Lung (tissue), 12 donors: ENCODE measurements around the gene GNPTAB. TPM values are rescaled to one million over a fixed set of nuclear protein-coding genes. Genes with fewer than 3 reads are reported as not detected.

Experiments
- ATAC-seq: fragments of 200-7000 bp; cut with Tn5 transposase; one replicate; pipeline ENCODE4 v1.9.1; 2020; ENCODE audit warnings: moderate number of reproducible peaks; ENCODE audit not compliant: insufficient read depth, low FRiP score
- DNase-seq, 3 donors: peaks; one replicate each; pipeline ENCODE4 v3.0.0-alpha.2; 2013 to 2017
- H3K27ac ChIP-seq, 2 donors: one replicate each; pipeline ENCODE4 v1.5.1; 2013; ENCODE audit warnings: mild to moderate bottlenecking in 2 of 2, moderate library complexity in 2 of 2, control low read depth in 1 of 2, inconsistent platforms in 1 of 2, low read depth in 1 of 2, low read length in 1 of 2
- H3K27me3 ChIP-seq, 3 donors: one replicate each; pipeline ENCODE4 v1.5.1; 2013; ENCODE audit warnings: low read length in 2 of 3; ENCODE audit not compliant: control insufficient read depth in 3 of 3, insufficient read depth in 3 of 3
- H3K36me3 ChIP-seq, 4 donors: one replicate each; pipeline ENCODE4 v1.5.1; 2013; ENCODE audit warnings: low read length in 4 of 4, mild to moderate bottlenecking in 1 of 4, moderate library complexity in 1 of 4; ENCODE audit not compliant: control insufficient read depth in 4 of 4, insufficient read depth in 4 of 4
- H3K4me1 ChIP-seq, 5 donors: one replicate each; pipeline ENCODE4 v1.5.1; 2013; ENCODE audit warnings: low read length in 5 of 5, mild to moderate bottlenecking in 2 of 5, moderate library complexity in 1 of 5; ENCODE audit not compliant: control insufficient read depth in 5 of 5, insufficient read depth in 5 of 5
- H3K4me3 ChIP-seq: one replicate; pipeline ENCODE4 v1.5.1; 2013; ENCODE audit warnings: mild to moderate bottlenecking, control low read depth, moderate library complexity
- H3K9ac ChIP-seq, 2 donors: one replicate each; pipeline ENCODE4 v1.5.1; 2013; ENCODE audit warnings: low read length in 2 of 2, control low read depth in 1 of 2; ENCODE audit not compliant: insufficient read depth in 1 of 2
- H3K9me3 ChIP-seq, 4 donors: one replicate each; pipeline ENCODE4 v1.5.1; 2013; ENCODE audit warnings: low read length in 3 of 4, mild to moderate bottlenecking in 1 of 4, moderate library complexity in 1 of 4; ENCODE audit not compliant: control insufficient read depth in 4 of 4, insufficient read depth in 3 of 4
- CTCF ChIP-seq: IDR thresholded peaks from 2 replicates; pipeline ENCODE4 v1.5.1; 2012; ENCODE audit warnings: mild to moderate bottlenecking; ENCODE audit errors: control extremely low read depth, extremely low read depth
- whole genome bisulfite sequencing, 2 donors: extraction: QIAGEN DNeasy Blood & Tissue Kit; methylation state at CpG; one replicate each; pipeline ENCODE4 v1.1.7; 2013; 5-methylcytosine and 5-hydroxymethylcytosine counted together
- polyA plus RNA-seq, 2 donors: library from polyadenylated mRNA; stranded (reverse); fragments of 200-250 nt; gene quantifications; one replicate each; pipeline ENCODE4 v1.2.1, GENCODE V29; 2013
- total RNA-seq, 2 donors: library from RNA; depleted of rRNA in 1 of 2; stranded (reverse); fragments of >200 nt in 1 of 2; gene quantifications; one replicate each; pipeline ENCODE4 v1.2.1, GENCODE V29; 2014 to 2021
- donor health status: control.
- donor health status: control.
- donor health status: Bipolar disorder and iron deficiency.
- donor health status: healthy.
- donor health status: DM: yes; HTN: yes; CAD: no.

Gene GNPTAB
- total and polyA plus RNA-seq, 4 donors: 14.8 to 74.3 (median 39.9) TPM

- Histone ChIP-seq H3K4me1 (no peaks in the 10 kb centered on the region), H3K27me3 (no peaks in the 10 kb centered on the region), H3K27ac (no peak overlapping the region), H3K9ac (no peak overlapping the region), H3K36me3 (peaks cover 0 to 18% (median 1%) of the 10 kb centered on the region in 4 donors), H3K4me3 (no peak overlapping the region), H3K9me3 (no peaks in the 10 kb centered on the region)
- DNase-seq: no peak
- TF ChIP-seq CTCF: no peak
- 94 to 97% methylated on average over 1 of the region's 1 CpG for WGBS, 2 donors
- ATAC-seq: no peak
Observed at GRCh38 chr12:101785671-101786070, 45.1 kb downstream of the GNPTAB start.

- H3K27ac ChIP-seq: no peak overlapping the region
- no peak overlapping the region for H3K9ac ChIP-seq
- no peak for ATAC-seq
- WGBS, 2 donors: 90 to 96% methylated on average over 1 of the region's 1 CpG
- DNase-seq: no peak
- no peaks in the 10 kb centered on the region for H3K4me1 ChIP-seq
- H3K36me3 ChIP-seq: peaks cover 0 to 16% (median 2%) of the 10 kb centered on the region in 4 donors
- H3K9me3 ChIP-seq: no peaks in the 10 kb centered on the region
- H3K27me3 ChIP-seq: no peaks in the 10 kb centered on the region
- no peak overlapping the region for H3K4me3 ChIP-seq
- no peak for TF ChIP-seq CTCF
Observed at GRCh38 chr12:101784376-101784775, 46.4 kb downstream of the GNPTAB start.

- H3K27ac ChIP-seq: no peak overlapping the region
- 80 to 86% methylated on average over 2 of the region's 2 CpGs for WGBS, 2 donors
- H3K9me3 ChIP-seq: no peaks in the 10 kb centered on the region
- no peaks in the 10 kb centered on the region for H3K27me3 ChIP-seq
- TF ChIP-seq CTCF: no peak
- H3K4me3 ChIP-seq: no peak overlapping the region
- ATAC-seq (no peak), DNase-seq (no peak)
- no peak overlapping the region for H3K9ac ChIP-seq
- H3K36me3 ChIP-seq: peaks cover 0 to 12% (median 3%) of the 10 kb centered on the region in 4 donors
- no peaks in the 10 kb centered on the region for H3K4me1 ChIP-seq
Observed at GRCh38 chr12:101783838-101784237, 46.9 kb downstream of the GNPTAB start.

- H3K4me1 ChIP-seq: no peaks in the 10 kb centered on the region
- no peaks in the 10 kb centered on the region for H3K9me3 ChIP-seq
- no peak overlapping the region for H3K9ac ChIP-seq
- H3K27me3 ChIP-seq: no peaks in the 10 kb centered on the region
- H3K27ac ChIP-seq: no peak overlapping the region
- no peak for ATAC-seq
- DNase-seq: no peak
- 62 to 73% methylated on average over 2 of the region's 2 CpGs for WGBS, 2 donors
- TF ChIP-seq CTCF: no peak
- peaks cover 0 to 12% (median 1%) of the 10 kb centered on the region in 4 donors for H3K36me3 ChIP-seq
- H3K4me3 ChIP-seq: no peak overlapping the region
Observed at GRCh38 chr12:101783150-101783549, 47.6 kb downstream of the GNPTAB start.
